Inferior parietal cortex (tissue), 1 donor: ENCODE results near the gene GAS7.

ENCODE experiments used
- DNase-seq: peaks from one replicate; pipeline ENCODE4 v3.0.0-alpha.2; 2016; ENCODE audit errors: extremely low spot score

GAS7 gene

GRCh38 chr17:10200645-10201044 is 2.2 kb upstream of the GAS7 start:
- no peak for DNase-seq

DNA sequence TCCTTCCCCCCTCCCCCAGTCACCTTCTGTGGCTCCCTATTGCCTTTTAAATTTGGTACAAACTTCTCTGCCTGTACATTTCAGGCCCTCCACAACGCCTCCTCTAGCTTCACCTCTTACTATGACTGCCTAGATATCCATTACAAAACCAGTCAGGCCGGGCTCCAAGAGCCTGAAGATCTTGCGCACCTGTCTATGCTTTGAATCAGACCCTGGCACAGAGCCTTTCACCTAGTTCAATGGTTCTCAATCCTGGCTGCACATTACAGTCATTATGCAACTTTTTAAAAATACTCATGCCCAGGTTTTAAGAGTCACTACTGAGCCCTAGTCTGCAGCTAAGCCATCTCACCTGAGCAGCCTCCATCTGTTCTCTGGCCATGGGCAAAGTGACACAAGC is 1.6 kb upstream of the GAS7 start:
- DNase-seq: no peak

- DNase-seq: no peak
Measured at GRCh38 chr17:10197721-10198508, 491 bp downstream of the GAS7 start.

DNA sequence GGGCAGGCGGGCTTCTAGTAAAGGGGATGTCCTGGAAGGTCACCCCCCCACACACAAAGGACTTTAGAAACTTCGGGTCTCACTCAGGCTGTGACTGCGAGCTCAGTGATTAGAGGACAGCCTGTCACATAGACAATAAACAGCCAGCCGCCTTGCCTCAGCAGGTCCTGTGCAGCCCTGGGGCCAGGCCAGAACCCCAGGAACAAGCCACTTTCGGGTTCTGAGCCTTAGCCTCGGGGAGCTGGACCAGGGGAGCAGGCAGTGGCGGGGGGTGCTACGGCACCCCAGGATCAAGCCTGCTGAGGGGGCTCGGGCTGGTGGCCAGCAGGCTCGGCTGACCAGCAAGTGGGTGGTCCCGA is 1.1 kb downstream of the GAS7 start:
- no peak for DNase-seq

DNA sequence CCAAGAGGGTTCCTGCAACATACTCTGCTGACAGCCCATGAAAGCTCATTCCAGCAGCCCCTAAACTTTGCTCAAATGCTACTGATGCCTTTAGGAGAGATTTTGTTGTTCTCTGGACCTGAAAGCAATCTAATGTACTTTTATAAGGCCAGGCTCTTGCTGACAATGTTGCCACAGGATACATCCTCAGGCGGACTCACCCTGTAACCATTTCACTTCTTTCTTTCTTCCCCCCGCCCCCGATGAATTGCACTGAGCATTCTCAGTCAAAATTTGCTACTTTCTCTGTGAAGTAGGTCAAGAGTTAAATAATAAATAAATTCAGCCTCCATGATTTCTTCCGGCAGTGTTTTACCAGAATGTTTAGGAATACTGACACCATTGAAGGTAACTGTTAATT is 1.5 kb downstream of the GAS7 start:
- DNase-seq: no peak

GRCh38 chr17:10196384-10196895 is 2.0 kb downstream of the GAS7 start:
- no peak for DNase-seq

DNA sequence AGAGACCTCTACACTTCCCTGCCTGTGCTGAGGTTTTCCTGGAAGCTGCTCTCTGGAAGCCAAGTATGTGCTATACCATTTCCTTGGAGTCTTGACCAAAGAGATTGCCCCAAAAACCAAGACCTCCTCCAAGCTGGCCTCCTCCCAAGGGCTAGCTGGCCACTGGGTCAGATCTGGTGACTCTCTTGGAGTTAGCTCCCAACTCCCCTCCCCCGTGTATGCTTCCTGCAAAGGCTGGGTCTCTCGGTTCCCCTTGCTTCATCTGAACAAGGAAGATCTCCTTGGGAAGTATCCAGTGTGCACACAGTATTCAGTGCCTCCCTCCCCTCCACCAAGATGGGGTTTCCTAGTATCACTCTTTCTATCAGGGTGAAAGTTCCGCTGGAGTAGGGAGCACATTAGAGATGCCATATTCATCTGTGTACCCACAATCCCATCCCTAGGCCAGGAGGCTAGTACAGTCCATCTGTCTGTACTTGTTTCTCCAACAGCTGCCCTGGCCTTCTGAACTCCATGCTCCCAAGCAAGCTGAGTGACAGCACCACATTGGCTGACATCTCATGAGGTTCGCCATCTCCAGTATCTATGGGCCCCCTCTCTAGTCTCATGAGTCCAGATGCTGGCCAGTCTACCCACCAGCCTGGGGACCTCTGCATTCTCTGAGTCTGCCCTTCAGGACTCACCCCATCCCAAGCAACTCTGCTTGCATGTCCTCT is 3.2 kb downstream of the GAS7 start:
- DNase-seq: no peak

GRCh38 chr17:10193632-10194031 is 4.8 kb downstream of the GAS7 start:
- no peak for DNase-seq

GRCh38 chr17:10192972-10193371 is 5.4 kb downstream of the GAS7 start:
- DNase-seq: no peak

DNA sequence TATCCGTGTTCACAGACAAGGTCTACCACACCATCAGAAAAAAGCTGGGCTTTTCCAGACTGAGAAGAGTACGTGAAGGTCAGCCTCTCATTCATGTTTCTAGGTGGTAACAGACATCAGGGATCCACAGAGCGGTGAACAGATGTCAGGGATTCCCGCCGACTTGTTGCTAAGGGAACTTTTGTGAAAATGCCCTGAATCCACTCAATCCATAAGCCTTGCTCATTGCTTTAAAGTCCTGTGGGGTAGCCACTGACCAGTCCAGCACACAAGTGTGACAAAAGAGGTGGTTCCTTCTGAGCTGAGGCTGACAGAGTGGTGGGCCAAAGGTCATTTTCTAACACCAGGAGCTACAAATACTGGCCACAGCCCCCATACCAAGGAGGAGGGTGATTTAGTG is 5.9 kb downstream of the GAS7 start:
- DNase-seq: no peak

- no peak for DNase-seq
Measured at GRCh38 chr17:10187456-10187855, 10.9 kb downstream of the GAS7 start.

GRCh38 chr17:10186771-10187410 is 11.5 kb downstream of the GAS7 start:
- DNase-seq: no peak

- DNase-seq: no peak
Measured at GRCh38 chr17:10183931-10184930, 14.2 kb downstream of the GAS7 start.

DNA sequence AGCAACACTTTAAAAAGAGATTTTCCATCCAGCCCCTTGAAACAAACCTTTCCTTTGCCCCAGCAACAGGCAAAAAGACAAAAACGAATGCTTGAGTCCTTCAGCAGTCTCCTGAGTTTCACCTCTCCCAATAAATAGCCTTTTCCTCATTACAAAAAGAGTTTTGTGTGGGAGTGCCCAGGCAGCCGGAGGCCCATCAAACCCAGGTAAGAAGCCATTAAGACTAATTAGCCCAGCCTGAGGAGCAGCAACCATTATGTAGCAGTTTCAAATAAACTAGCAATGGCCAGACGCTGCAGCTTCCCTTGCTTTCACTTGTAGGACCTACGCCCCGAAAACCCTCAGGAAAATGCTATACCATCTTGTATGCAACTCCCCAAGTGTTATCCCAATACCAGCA is 15.6 kb downstream of the GAS7 start:
- no peak for DNase-seq

GRCh38 chr17:10178506-10178991 is 19.9 kb downstream of the GAS7 start:
- no peak for DNase-seq

GRCh38 chr17:10177913-10178505 is 20.4 kb downstream of the GAS7 start:
- DNase-seq: no peak

DNA sequence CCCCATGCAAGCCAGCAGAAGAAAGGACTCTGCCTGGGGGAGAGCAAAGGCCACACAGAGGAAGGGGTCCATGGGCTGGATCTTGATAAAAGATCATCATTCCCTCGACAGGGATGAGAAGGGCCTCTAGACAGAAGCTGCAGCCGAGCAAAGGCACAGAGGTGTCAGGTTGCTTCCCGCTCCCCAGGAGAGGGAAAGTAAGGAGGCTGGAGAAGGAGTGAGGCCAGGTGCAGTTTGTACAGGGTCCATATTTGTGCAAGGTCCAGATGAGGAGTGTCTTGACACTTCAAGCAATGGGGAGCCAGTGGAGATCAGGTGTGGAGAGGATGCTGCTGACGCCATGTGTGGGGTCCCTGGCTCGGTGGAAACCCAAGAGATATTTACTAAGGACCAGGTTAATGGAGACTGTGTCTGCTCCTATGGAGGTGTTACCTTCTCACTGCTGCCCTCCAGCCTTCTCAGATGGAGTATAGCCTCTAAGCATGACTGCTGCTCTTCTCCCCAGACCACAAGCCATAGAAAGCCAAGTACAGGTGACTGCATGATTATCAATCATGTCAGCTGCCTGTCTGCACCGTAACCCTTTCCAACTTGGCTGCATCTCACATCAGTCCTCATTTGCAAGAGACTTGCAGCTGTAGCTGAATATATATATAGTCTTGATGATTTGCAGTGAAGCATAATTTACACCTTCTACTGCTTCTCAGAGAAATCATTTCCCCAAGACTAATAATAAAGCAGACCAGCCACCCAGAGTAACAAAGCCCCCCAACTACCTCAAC is 21.1 kb downstream of the GAS7 start:
- no peak for DNase-seq

DNA sequence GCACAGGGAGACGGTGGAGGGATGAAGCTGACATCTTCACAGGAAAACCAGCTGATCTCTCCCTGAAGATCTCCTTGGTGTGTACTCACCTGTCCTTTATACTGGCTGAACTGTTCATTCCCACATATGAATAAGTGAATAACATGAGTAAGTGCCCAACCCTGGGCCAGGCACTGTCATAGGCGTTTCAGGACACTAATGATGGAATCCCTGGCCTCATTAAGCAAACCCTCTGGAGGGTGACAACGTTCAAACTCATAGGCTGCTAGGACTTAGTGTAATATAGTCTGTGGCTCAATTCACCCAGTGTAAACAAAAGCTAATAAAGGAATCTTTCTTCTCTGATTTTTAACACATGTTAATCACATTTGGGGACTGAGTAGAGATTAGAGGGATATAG is 24.5 kb downstream of the GAS7 start:
- no peak for DNase-seq

GRCh38 chr17:10172778-10173177 is 25.6 kb downstream of the GAS7 start:
- no peak for DNase-seq

DNA sequence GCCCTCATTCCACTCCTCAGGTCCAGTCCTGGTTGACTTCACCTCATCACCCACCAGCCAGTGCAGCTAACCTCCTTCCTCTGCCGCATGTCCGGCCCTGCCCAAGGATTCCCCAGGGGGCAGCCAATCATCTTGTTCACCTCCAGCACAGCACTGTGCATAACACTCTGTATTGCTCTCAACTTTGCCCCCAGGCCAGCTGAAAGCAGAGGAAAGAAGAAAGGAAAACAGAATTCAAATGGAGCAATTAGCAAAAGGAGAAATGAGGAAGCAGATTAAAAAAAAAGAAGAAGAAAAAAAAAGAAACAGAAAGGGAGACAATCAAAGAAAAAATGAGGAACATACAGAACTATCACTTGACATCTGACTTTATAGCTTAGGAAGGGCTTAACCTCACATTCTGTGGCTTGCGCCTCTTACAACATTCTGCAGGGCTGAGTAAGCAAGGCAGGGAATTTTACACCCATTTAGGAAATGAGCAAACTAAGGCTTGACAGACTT is 26.1 kb downstream of the GAS7 start:
- DNase-seq: no peak
